ENCODE data around the gene OLFML2B. TPM values are rescaled to one million over a fixed set of nuclear protein-coding genes. Genes with fewer than 3 reads are reported as not detected.

The OLFML2B gene
- total and polyA plus RNA-seq, 2 of the 13 experiments (the other 11 are each of a cell fraction or from before 2014, with no cell fraction given) = not detected

- no TSS peak for BruUV-seq (replicated peaks)
- Histone ChIP-seq H3K4me2 (ENCODE audit: low read depth, low read length) (no peak overlapping the region), H3K4me1 (ENCODE audit: insufficient read depth, low read length) (no peaks in the 10 kb centered on the region), H4K20me1 (ENCODE audit: insufficient read depth, low read length) (no peaks in the 10 kb centered on the region), H3K9ac (ENCODE audit: insufficient read depth, low read depth, low read length) (no peak overlapping the region), H3K9me3 (ENCODE audit: low read length) (no peaks in the 10 kb centered on the region), H3K79me2 (ENCODE audit: insufficient read depth, low read length) (no peaks in the 10 kb centered on the region), H3K27me3 (ENCODE audit: control insufficient read depth in 1 of 2, insufficient read depth in 2 of 2, low read length in 2 of 2) (no peaks in the 10 kb centered on the region), H3K36me3 (replicated peaks in 1 of 2; ENCODE audit: control insufficient read depth in 1 of 2, insufficient read depth in 2 of 2, low read length in 2 of 2) (peaks cover 2 to 16% of the 10 kb centered on the region in 2 experiments), H3K27ac (ENCODE audit: extremely low read length, insufficient read depth, low read length) (no peak overlapping the region), H3K4me3 (replicated peaks in 1 of 3; ENCODE audit: insufficient read depth in 1 of 3, low read depth in 2 of 3, low read length in 3 of 3) (no peak overlapping the region), H2AFZ (ENCODE audit: low read length) (no peak overlapping the region)
- no peak for TF ChIP-seq ZNF768 (CRISPR knock-in tag; IDR thresholded peaks at IDR 0.05)
- no peak for TF ChIP-seq ZNF30 (CRISPR knock-in tag; IDR thresholded peaks at IDR 0.05)
- TF ChIP-seq SALL1 (CRISPR knock-in tag; IDR thresholded peaks at IDR 0.05) = no peak
- no peak for TF ChIP-seq MAZ (IDR thresholded peaks at IDR 0.05; ENCODE audit: borderline replicate concordance, low read depth, low read length)
- no peak for TF ChIP-seq MAZ (CRISPR knock-in tag; IDR thresholded peaks at IDR 0.05; ENCODE audit: low read depth)
- no peak for TF ChIP-seq PLRG1 (conservative IDR thresholded peaks at IDR 0.05)
- no peak for TF ChIP-seq PITX1 (CRISPR knock-in tag; IDR thresholded peaks at IDR 0.05)
- TF ChIP-seq, protein P1, sequence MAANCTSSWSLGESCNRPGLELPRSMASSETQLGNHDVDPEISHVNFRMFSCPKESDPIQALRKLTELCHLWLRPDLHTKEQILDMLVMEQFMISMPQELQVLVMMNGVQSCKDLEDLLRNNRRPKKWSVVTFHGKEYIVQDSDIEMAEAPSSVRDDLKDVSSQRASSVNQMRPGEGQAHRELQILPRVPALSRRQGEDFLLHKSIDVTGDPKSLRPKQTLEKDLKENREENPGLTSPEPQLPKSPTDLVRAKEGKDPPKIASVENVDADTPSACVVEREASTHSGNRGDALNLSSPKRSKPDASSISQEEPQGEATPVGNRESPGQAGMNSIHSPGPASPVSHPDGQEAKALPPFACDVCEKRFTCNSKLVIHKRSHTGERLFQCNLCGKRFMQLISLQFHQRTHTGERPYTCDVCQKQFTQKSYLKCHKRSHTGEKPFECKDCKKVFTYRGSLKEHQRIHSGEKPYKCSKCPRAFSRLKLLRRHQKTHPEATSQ (CRISPR knock-in tag; IDR thresholded peaks at IDR 0.05; ENCODE audit: borderline replicate concordance) = no peak
- TF ChIP-seq ZNF414 (CRISPR knock-in tag; IDR thresholded peaks at IDR 0.05) = no peak
- TF ChIP-seq MLLT10 (CRISPR knock-in tag; IDR thresholded peaks at IDR 0.05) = no peak
- TF ChIP-seq ZNF891 (CRISPR knock-in tag; IDR thresholded peaks at IDR 0.05) = no peak
- TF ChIP-seq FLYWCH1 (CRISPR knock-in tag; IDR thresholded peaks at IDR 0.05) = no peak
- no peak for TF ChIP-seq ZNF792 (CRISPR knock-in tag; IDR thresholded peaks at IDR 0.05)
- no peak for TF ChIP-seq ZNF780A (CRISPR knock-in tag; IDR thresholded peaks at IDR 0.05)
- no peak for TF ChIP-seq ZNF598 (CRISPR knock-in tag; IDR thresholded peaks at IDR 0.05; ENCODE audit: borderline replicate concordance)
- no peak for TF ChIP-seq GTF2F1 (IDR thresholded peaks at IDR 0.05; ENCODE audit: low read length)
- WGBS (ENCODE audit: low lambda C conversion rate) = 92% methylated on average over 8 of the region's 8 CpGs
- ATAC-seq (no peak), DNase-seq (ENCODE audit: low spot score) (no peak), FAIRE-seq (no peak)
- ChIA-PET CTCF (ENCODE audit: low intra/inter-chr PET ratio, low total read pairs) (no interaction called here), POLR2A (no interaction called here)
- in situ Hi-C loops (cut with HindIII; ENCODE audit: extremely low pct_ligation_motif_present, low pct_unique_long_range_greater_than_20kb) = no loop called here
- intact Hi-C loops (cut with micrococcal nuclease; ENCODE audit: unreplicated experiment) = no loop called here
These were observed 61.4 kb downstream of the OLFML2B start for GRCh38 chr1:161962091-161962887.
